ENCODE measurements around the gene C14orf180. TPM values are rescaled to one million over a fixed set of nuclear protein-coding genes. Genes with fewer than 3 reads are reported as not detected.

Gene C14orf180
- total RNA-seq, 1 experiment from 2014 or later: not detected

DNA sequence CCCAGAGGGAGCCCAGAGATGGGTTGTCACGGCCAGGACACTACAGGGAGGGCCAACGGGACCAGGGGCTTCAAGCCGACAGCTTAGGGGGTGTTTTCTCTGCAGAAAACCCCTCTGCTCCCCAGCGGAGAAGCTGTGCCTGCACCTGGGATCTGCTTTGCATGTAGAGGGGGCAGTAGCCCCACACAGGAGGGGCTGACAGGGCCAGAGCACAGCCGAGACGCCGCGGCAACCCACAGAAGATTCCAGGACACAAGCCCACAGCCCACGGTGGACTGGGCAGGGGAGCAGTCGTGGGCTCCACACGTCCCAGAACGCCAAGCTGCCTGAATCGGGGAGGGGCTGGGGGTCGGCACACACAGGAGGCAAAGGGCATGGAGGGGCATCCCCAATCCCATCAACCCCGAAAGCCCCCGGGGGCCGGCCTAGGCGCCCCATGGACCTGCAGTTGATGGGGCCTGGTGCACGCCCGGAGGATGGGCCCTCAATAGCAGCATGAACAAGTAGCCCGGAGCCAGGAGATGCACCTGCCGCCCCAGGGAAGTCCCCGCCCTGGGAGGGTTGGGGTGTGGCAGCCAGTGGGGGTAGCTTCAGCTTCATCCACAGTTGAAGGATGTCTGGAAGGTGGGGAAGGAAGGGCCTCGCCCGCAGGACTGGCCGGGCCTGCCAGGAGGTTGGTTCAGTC is 55.5 kb downstream of the C14orf180 start:
- no peaks in the 10 kb centered on the region for H3K23me2 ChIP-seq (ENCODE audit: insufficient read length, low read depth, low read length, poor library complexity, severe bottlenecking)
- H4K20me1 ChIP-seq (ENCODE audit: control insufficient read depth, insufficient read depth, insufficient read length): no peaks in the 10 kb centered on the region
- no peak overlapping the region for H3K9ac ChIP-seq (ENCODE audit: extremely low read depth, insufficient read length, low read length)
- H3K4me2 ChIP-seq (ENCODE audit: insufficient read depth, insufficient read length, low read length): no peak overlapping the region
- H3K4ac ChIP-seq (ENCODE audit: low read depth, low read length): no peak overlapping the region
- no peaks in the 10 kb centered on the region for H3K4me1 ChIP-seq (ENCODE audit: insufficient read depth, low read length)
- no CpG with 5 or more reads among the region's 26 CpGs for WGBS (ENCODE audit: extremely low coverage, insufficient read length, low lambda C conversion rate)
- H3K9me3 ChIP-seq (ENCODE audit: control insufficient read depth, low read depth, low read length): no peaks in the 10 kb centered on the region
- H3K56ac ChIP-seq (ENCODE audit: insufficient read length, low read depth, low read length): no peak overlapping the region
- no peak overlapping the region for H2BK12ac ChIP-seq (ENCODE audit: insufficient read length, low read depth, low read length)
- no peak overlapping the region for H2BK5ac ChIP-seq (ENCODE audit: insufficient read length, low read length)
- H4K5ac ChIP-seq (ENCODE audit: insufficient read length, low read depth, low read length): no peak overlapping the region
- DNase-seq: no peak
- no peak overlapping the region for H2BK15ac ChIP-seq (ENCODE audit: low read depth, low read length)
- no peak overlapping the region for H3K18ac ChIP-seq (ENCODE audit: insufficient read length, low read depth, low read length)
- H3K79me2 ChIP-seq (ENCODE audit: insufficient read depth, low read length): no peaks in the 10 kb centered on the region
- no peaks in the 10 kb centered on the region for H3K36me3 Mint-ChIP-seq (ENCODE audit: insufficient read depth in 1 of 3, low read depth in 3 of 3)
- H3K27me3 ChIP-seq (ENCODE audit: insufficient read depth, low read length): no peaks in the 10 kb centered on the region
- no peak overlapping the region for H2AK5ac ChIP-seq (ENCODE audit: insufficient read length, low read length)
- no peak overlapping the region for H2AFZ ChIP-seq (ENCODE audit: low read length)
- H3K27me3 Mint-ChIP-seq (ENCODE audit: low read depth): peaks cover 16% of the 10 kb centered on the region
- H3K27ac ChIP-seq (ENCODE audit: insufficient read length, low read depth, low read length): no peak overlapping the region
- H2BK20ac ChIP-seq (ENCODE audit: low read depth, low read length, poor library complexity, severe bottlenecking): no peak overlapping the region
- no peak overlapping the region for H3T11ph ChIP-seq (ENCODE audit: low read length)
- no peak overlapping the region for H4K8ac ChIP-seq (replicated peaks; ENCODE audit: insufficient read length, low read depth, low read length)
- no peak overlapping the region for H2BK120ac ChIP-seq (ENCODE audit: low read depth, low read length, poor library complexity, severe bottlenecking)
- no peaks in the 10 kb centered on the region for H3K9me3 Mint-ChIP-seq
- no peak overlapping the region for H4K91ac ChIP-seq (ENCODE audit: insufficient read length, low read depth, low read length)
- H3K79me1 ChIP-seq (ENCODE audit: insufficient read depth, low read depth, low read length, poor library complexity, severe bottlenecking): no peaks in the 10 kb centered on the region
- H3K23ac ChIP-seq (ENCODE audit: insufficient read length, low read depth, low read length): no peak overlapping the region
- 0 out of 4 replicates have a peak, but pooled peaks cover 0 to 4% of the 10 kb centered on the region in 2 experiments for H3K4me1 Mint-ChIP-seq
- no peak overlapping the region for H3K4me3 Mint-ChIP-seq
- no peak overlapping the region for H3K14ac ChIP-seq (ENCODE audit: insufficient read depth, low read length)
- no peak overlapping the region for H3K27ac Mint-ChIP-seq
- TF ChIP-seq, protein P1, sequence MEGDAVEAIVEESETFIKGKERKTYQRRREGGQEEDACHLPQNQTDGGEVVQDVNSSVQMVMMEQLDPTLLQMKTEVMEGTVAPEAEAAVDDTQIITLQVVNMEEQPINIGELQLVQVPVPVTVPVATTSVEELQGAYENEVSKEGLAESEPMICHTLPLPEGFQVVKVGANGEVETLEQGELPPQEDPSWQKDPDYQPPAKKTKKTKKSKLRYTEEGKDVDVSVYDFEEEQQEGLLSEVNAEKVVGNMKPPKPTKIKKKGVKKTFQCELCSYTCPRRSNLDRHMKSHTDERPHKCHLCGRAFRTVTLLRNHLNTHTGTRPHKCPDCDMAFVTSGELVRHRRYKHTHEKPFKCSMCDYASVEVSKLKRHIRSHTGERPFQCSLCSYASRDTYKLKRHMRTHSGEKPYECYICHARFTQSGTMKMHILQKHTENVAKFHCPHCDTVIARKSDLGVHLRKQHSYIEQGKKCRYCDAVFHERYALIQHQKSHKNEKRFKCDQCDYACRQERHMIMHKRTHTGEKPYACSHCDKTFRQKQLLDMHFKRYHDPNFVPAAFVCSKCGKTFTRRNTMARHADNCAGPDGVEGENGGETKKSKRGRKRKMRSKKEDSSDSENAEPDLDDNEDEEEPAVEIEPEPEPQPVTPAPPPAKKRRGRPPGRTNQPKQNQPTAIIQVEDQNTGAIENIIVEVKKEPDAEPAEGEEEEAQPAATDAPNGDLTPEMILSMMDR (conservative IDR thresholded peaks at IDR 0.05): no peak

All from H9 (cell line).